OCI-LY7 (cell line): ENCODE data around the gene GK. TPM values are rescaled to one million over a fixed set of nuclear protein-coding genes. Genes with fewer than 3 reads are reported as not detected.

Experiments used
- BruUV-seq: library from RNA; stranded (reverse); fragments of 400-500 nt; replicated peaks from 2 replicates; lab custom pipeline; 2021; lab: Mats Ljungman, UMichigan
- CTCF ChIA-PET: fragments of 300-600 bp; sonication (Branson Sonifier 250); formaldehyde crosslinking; loops from one replicate; lab custom pipeline; 2022; ENCODE audit warnings: antibody characterized with exemption; ENCODE audit not compliant: unreplicated experiment; lab: Charles Lee
- POLR2A ChIA-PET: fragments of 300-600 bp; sonication (Branson Sonifier 250); formaldehyde crosslinking; loops from one replicate; lab custom pipeline; 2022; ENCODE audit warnings: antibody characterized with exemption; lab: Charles Lee
- DNase-seq: peaks from one replicate; pipeline ENCODE4 v3.0.0-alpha.2; 2015; ENCODE audit warnings: low spot score
- H2AFZ ChIP-seq: fragments of 200-600 bp; sonication (generic), shearing (Covaris generic); 2 replicates; pipeline ENCODE4 v1.6.1; 2014; ENCODE audit warnings: mild to moderate bottlenecking, antibody characterized with exemption, low read length, moderate library complexity
- H3K27ac ChIP-seq: fragments of 200-600 bp; sonication (generic); 2 replicates; pipeline ENCODE4 v1.5.1; 2014; ENCODE audit warnings: mixed run types, low read depth, mild to moderate bottlenecking, moderate library complexity, low read length, inconsistent platforms; ENCODE audit not compliant: poor library complexity, severe bottlenecking
- H3K36me3 ChIP-seq: fragments of 200-600 bp; sonication (generic); 2 replicates; pipeline ENCODE4 v1.6.1; 2014; ENCODE audit warnings: mild to moderate bottlenecking, antibody characterized with exemption, low read length, moderate library complexity, mixed read lengths; ENCODE audit not compliant: insufficient read depth
- H3K4me1 ChIP-seq: fragments of 200-600 bp; sonication (generic); 2 replicates; pipeline ENCODE4 v1.5.1; 2014; ENCODE audit warnings: mild to moderate bottlenecking, low read length; ENCODE audit not compliant: insufficient read depth, poor library complexity, severe bottlenecking
- H3K4me2 ChIP-seq: fragments of 200-600 bp; sonication (generic); 2 replicates; pipeline ENCODE4 v1.6.1; 2014; ENCODE audit warnings: mild to moderate bottlenecking, low read length
- H3K4me3 ChIP-seq: fragments of 200-600 bp; sonication (generic); 2 replicates; pipeline ENCODE4 v1.5.1; 2014; ENCODE audit warnings: mild to moderate bottlenecking, low read depth, low read length; ENCODE audit not compliant: poor library complexity, severe bottlenecking
- H3K79me2 ChIP-seq: fragments of 200-600 bp; sonication (generic); 2 replicates; pipeline ENCODE4 v1.6.1; 2016; ENCODE audit warnings: low read depth, mild to moderate bottlenecking, low read length, moderate library complexity, mixed read lengths; ENCODE audit not compliant: insufficient read depth
- H3K9me2 ChIP-seq: fragments of 200-600 bp; sonication (generic); 2 replicates; pipeline ENCODE4 v1.6.1; 2016; ENCODE audit warnings: mild to moderate bottlenecking, low read length, mixed read lengths; ENCODE audit not compliant: insufficient read depth
- H3K9me3 ChIP-seq: fragments of 200-600 bp; sonication (generic); 2 replicates; pipeline ENCODE4 v1.6.1; 2014; ENCODE audit warnings: mild to moderate bottlenecking, mixed run types, low read length, mixed read lengths
- H4K20me1 ChIP-seq: fragments of 200-600 bp; sonication (generic); 2 replicates; pipeline ENCODE4 v1.6.1; 2014; ENCODE audit warnings: mild to moderate bottlenecking, antibody characterized with exemption, low read length, moderate library complexity, mixed read lengths; ENCODE audit not compliant: insufficient read depth
- CTCF ChIP-seq: fragments of 200-600 bp; sonication (generic); conservative IDR thresholded peaks from 2 replicates; pipeline ENCODE4 v1.5.1; 2014; ENCODE audit warnings: mild to moderate bottlenecking, antibody characterized with exemption, low read length, moderate library complexity, mixed read lengths
- EZH2phosphoT487 ChIP-seq: fragments of 200-600 bp; sonication (generic); IDR thresholded peaks from 2 replicates; pipeline ENCODE4 v1.6.1; 2018; ENCODE audit warnings: low read depth, borderline replicate concordance, mild to moderate bottlenecking, mixed run types, antibody characterized with exemption, low read length, moderate library complexity, mixed read lengths
- intact Hi-C: fragments of 100-400 bp; cut with micrococcal nuclease; formaldehyde crosslinking; loops from one replicate; pipeline ENCODE4 v1.10.0; 2022; ENCODE audit not compliant: unreplicated experiment
- total RNA-seq, 2 experiments: library from RNA; depleted of rRNA in 1 of 2; stranded (reverse); fragments of >200 nt in 1 of 2; shearing (Covaris generic) in 1 of 2; gene quantifications; 2 replicates each; pipeline ENCODE4 v1.2.3, GENCODE V29; 2014 to 2022

Gene GK
- total RNA-seq, 2 experiments from 2014 or later = 10.1 to 19.7 TPM

GRCh38 chrX:30655991-30656390 is 2.8 kb downstream of the GK start:
- BruUV-seq = no TSS peak

GRCh38 chrX:30657196-30658161 is 4.3 kb downstream of the GK start:
- Histone ChIP-seq H3K9me3 (no peaks in the 10 kb centered on the region), H3K4me3 (no peak overlapping the region), H3K4me1 (peaks cover 9% of the 10 kb centered on the region), H3K79me2 (no peaks in the 10 kb centered on the region), H3K4me2 (no peak overlapping the region), H3K36me3 (no peaks in the 10 kb centered on the region), H3K9me2 (no peaks in the 10 kb centered on the region), H2AFZ (no peak overlapping the region), H3K27ac (no peak overlapping the region), H4K20me1 (no peaks in the 10 kb centered on the region)
- DNase-seq = no peak
- intact Hi-C loops = loop anchor here (10.0 kb wide), 1 partner anchor 157 kb away; no protein-coding TSS in a partner anchor
- no peak for TF ChIP-seq CTCF
- TF ChIP-seq EZH2phosphoT487 = no peak
- no TSS peak for BruUV-seq
- CTCF ChIA-PET = no interaction called here
- POLR2A ChIA-PET = interaction anchor here (0.6 to 1.0 kb wide), 3 partner anchors 8 to 361 kb away, joined by 3 to 4 read pairs (median 4); no protein-coding TSS in a partner anchor

More at GRCh38 chrX:30655991-30656390, 2.8 kb downstream of the GK start:
- no peak for TF ChIP-seq CTCF
- no peak for TF ChIP-seq EZH2phosphoT487
- no peak overlapping the region for H3K27ac ChIP-seq
- no peak for DNase-seq
- no peaks in the 10 kb centered on the region for H3K9me2 ChIP-seq
- intact Hi-C loops = loop anchor here (10.0 kb wide), 1 partner anchor 159 kb away; no protein-coding TSS in a partner anchor
- no peak overlapping the region for H2AFZ ChIP-seq
- no peaks in the 10 kb centered on the region for H3K79me2 ChIP-seq
- no peaks in the 10 kb centered on the region for H3K36me3 ChIP-seq
- no peaks in the 10 kb centered on the region for H3K9me3 ChIP-seq
- ChIA-PET CTCF (no interaction called here), POLR2A (interaction anchor here (1.3 kb wide), 1 partner anchor 231 kb away, joined by 4 read pairs; no protein-coding TSS in a partner anchor)
- peaks cover 15% of the 10 kb centered on the region for H3K4me1 ChIP-seq
- H3K4me2 ChIP-seq = no peak overlapping the region
- H3K4me3 ChIP-seq = no peak overlapping the region
- H4K20me1 ChIP-seq = no peaks in the 10 kb centered on the region
